Fibroblast of lung (primary cell): ENCODE data around the gene ZFYVE27.

Experiments used
- CTCF ChIP-seq, 2 donors: IDR thresholded peaks in 1 of 2; conservative IDR thresholded peaks in 1 of 2; 1 replicate in 1 of 2; 2 replicates in 1 of 2; pipeline ENCODE4 v1.5.1; 2011 to 2012; ENCODE audit warnings: low read length in 2 of 2, control low read depth in 1 of 2, inconsistent platforms in 1 of 2, low read depth in 1 of 2, mild to moderate bottlenecking in 1 of 2
- EZH2 ChIP-seq: IDR thresholded peaks from 2 replicates; pipeline ENCODE4 v1.5.1; 2012; ENCODE audit warnings: low read length, control low read depth, mild to moderate bottlenecking; ENCODE audit errors: missing control alignments

- TF ChIP-seq CTCF (conservative IDR thresholded peaks at IDR 0.05 in 1 of 2, IDR thresholded peaks at IDR 0.05 in 1 of 2; ENCODE audit: low read depth in 1 of 2, low read length in 2 of 2) (no peak), EZH2 (no peak)
Measured at GRCh38 chr10:97737770-97738265, 890 bp downstream of the ZFYVE27 start.
